Measurements from ENCODE around the gene C6orf136.

DNA sequence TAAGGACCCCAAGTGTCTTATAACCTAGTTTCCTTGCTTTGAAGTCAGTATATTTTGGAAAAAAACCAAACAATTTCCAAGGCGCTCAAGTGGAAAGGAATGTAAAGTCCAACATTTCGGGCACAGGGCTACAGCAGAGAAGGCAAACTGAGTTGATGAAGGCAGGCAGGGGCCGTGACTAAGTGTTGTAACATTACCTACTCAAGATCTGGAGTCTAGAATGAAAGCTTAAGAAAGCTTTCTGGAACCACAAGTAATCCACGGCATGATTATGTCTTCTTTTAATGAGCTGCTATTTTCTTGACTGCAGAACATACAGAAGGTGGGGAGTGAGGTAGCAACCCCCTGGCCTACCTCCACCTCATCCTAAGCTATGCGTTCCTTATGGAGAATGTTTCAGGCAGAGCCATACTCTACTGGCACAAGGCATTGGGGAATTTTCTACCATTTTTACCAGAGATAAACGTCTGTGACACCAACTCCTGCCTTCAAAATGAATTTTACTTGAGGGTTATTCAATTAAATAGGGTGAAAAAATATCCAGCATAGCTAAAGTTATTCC is 34.2 kb upstream of the C6orf136 start:
- TF ChIP-seq POLR2A (IDR thresholded peaks at IDR 0.05; ENCODE audit: low read length) (no peak), HOXA7 (CRISPR knock-in tag; IDR thresholded peaks at IDR 0.05) (no peak), POLR2AphosphoS2 (conservative IDR thresholded peaks at IDR 0.05; ENCODE audit: low read length) (no peak; the same call in 1 of the 2 replicates), NPAS2 (CRISPR knock-in tag; IDR thresholded peaks at IDR 0.05; ENCODE audit: borderline replicate concordance) (no peak), CTCF (IDR thresholded peaks at IDR 0.05) (no peak), ESRRA (IDR thresholded peaks at IDR 0.05; ENCODE audit: borderline replicate concordance, low read length) (no peak), MAX (IDR thresholded peaks at IDR 0.05) (no peak), SMC3 (IDR thresholded peaks at IDR 0.05) (no peak), HDAC2 (IDR thresholded peaks at IDR 0.05) (no peak)
- TF ChIP-seq, protein P1, sequence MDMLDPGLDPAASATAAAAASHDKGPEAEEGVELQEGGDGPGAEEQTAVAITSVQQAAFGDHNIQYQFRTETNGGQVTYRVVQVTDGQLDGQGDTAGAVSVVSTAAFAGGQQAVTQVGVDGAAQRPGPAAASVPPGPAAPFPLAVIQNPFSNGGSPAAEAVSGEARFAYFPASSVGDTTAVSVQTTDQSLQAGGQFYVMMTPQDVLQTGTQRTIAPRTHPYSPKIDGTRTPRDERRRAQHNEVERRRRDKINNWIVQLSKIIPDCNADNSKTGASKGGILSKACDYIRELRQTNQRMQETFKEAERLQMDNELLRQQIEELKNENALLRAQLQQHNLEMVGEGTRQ (IDR thresholded peaks at IDR 0.05) = no peak
- TF ChIP-seq, protein P2, sequence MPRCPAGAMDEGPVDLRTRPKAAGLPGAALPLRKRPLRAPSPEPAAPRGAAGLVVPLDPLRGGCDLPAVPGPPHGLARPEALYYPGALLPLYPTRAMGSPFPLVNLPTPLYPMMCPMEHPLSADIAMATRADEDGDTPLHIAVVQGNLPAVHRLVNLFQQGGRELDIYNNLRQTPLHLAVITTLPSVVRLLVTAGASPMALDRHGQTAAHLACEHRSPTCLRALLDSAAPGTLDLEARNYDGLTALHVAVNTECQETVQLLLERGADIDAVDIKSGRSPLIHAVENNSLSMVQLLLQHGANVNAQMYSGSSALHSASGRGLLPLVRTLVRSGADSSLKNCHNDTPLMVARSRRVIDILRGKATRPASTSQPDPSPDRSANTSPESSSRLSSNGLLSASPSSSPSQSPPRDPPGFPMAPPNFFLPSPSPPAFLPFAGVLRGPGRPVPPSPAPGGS (IDR thresholded peaks at IDR 0.05) = no peak; the same call in 2 of the 3 replicates
- TF ChIP-seq, protein P3, sequence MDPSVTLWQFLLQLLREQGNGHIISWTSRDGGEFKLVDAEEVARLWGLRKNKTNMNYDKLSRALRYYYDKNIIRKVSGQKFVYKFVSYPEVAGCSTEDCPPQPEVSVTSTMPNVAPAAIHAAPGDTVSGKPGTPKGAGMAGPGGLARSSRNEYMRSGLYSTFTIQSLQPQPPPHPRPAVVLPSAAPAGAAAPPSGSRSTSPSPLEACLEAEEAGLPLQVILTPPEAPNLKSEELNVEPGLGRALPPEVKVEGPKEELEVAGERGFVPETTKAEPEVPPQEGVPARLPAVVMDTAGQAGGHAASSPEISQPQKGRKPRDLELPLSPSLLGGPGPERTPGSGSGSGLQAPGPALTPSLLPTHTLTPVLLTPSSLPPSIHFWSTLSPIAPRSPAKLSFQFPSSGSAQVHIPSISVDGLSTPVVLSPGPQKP (IDR thresholded peaks at IDR 0.05; ENCODE audit: low read depth, low read length) = no peak
